HL-60 (cell line): ENCODE measurements around the gene RNF32.
"Not testable (repeated sequence)": the region's sequence is repeated elsewhere in the genome, so short reads cannot be mapped to it uniquely, and the experiment has no call there.

Source experiments
- DNase-seq, 2 experiments: peaks; one replicate each; pipeline ENCODE4 v3.0.0-alpha.2; 2010 to 2020; ENCODE audit warnings: low read depth in 1 of 2, low spot score in 1 of 2
- H3K27ac ChIP-seq: fragments of 250-450 bp; sonication (Bioruptor Pico); replicated peaks from 2 replicates; pipeline ENCODE4 v1.5.1; 2020; ENCODE audit warnings: mild to moderate bottlenecking, moderate library complexity
- H3K27me3 ChIP-seq: fragments of 250-450 bp; sonication (Bioruptor Pico); 2 replicates; pipeline ENCODE4 v1.5.1; 2021; ENCODE audit warnings: mild to moderate bottlenecking, moderate library complexity; ENCODE audit not compliant: insufficient read depth, poor library complexity, severe bottlenecking
- H3K4me3 ChIP-seq: replicated peaks from 2 replicates; pipeline ENCODE4 v1.5.1; 2011; ENCODE audit warnings: mild to moderate bottlenecking, control low read depth, low read length; ENCODE audit not compliant: insufficient read depth
- CTCF ChIP-seq: IDR thresholded peaks from one replicate; pipeline ENCODE4 v1.5.1; 2011; ENCODE audit warnings: low read length, control low read depth, inconsistent platforms; ENCODE audit not compliant: insufficient read depth
- GABPA ChIP-seq: IDR thresholded peaks from 2 replicates; pipeline ENCODE4 v1.6.1; 2012; ENCODE audit warnings: low read depth
- POLR2AphosphoS5 ChIP-seq: IDR thresholded peaks from 2 replicates; pipeline ENCODE4 v1.6.1; 2012; ENCODE audit warnings: low read depth
- REST ChIP-seq: IDR thresholded peaks from 2 replicates; pipeline ENCODE4 v1.6.1; 2012; ENCODE audit warnings: low read depth; ENCODE audit not compliant: insufficient replicate concordance
- SPI1 ChIP-seq: IDR thresholded peaks from 2 replicates; pipeline ENCODE4 v1.6.1; 2012; ENCODE audit warnings: low read depth, mild to moderate bottlenecking, borderline replicate concordance

The RNF32 gene

GRCh38 chr7:156617215-156617614, 23.4 kb upstream of the RNF32 start:
- DNase-seq: no peak
- no peak for TF ChIP-seq POLR2AphosphoS5
- TF ChIP-seq GABPA: no peak
- no peak for TF ChIP-seq CTCF
- TF ChIP-seq SPI1: no peak
- no peak for TF ChIP-seq REST
- Histone ChIP-seq H3K4me3 (no peak overlapping the region), H3K27ac (no peak overlapping the region), H3K27me3 (peaks cover 38% of the 10 kb centered on the region)

- no peak for DNase-seq
- H3K27me3 ChIP-seq: peaks cover 39% of the 10 kb centered on the region
- H3K4me3 ChIP-seq: no peak overlapping the region
- no peak overlapping the region for H3K27ac ChIP-seq
- TF ChIP-seq SPI1 (no peak), REST (no peak), CTCF (no peak), GABPA (no peak), POLR2AphosphoS5 (no peak)
Measured at GRCh38 chr7:156618078-156618779, 22.3 kb upstream of the RNF32 start.

GRCh38 chr7:156618780-156619367, 21.7 kb upstream of the RNF32 start:
- TF ChIP-seq REST: no peak
- TF ChIP-seq GABPA: no peak
- TF ChIP-seq CTCF: no peak
- no peak for TF ChIP-seq SPI1
- TF ChIP-seq POLR2AphosphoS5: no peak
- DNase-seq: no peak
- H3K27me3 ChIP-seq: peaks cover 38% of the 10 kb centered on the region
- no peak overlapping the region for H3K4me3 ChIP-seq
- no peak overlapping the region for H3K27ac ChIP-seq

- DNase-seq, H3K4me3 ChIP-seq, H3K27ac ChIP-seq: not testable (repeated sequence)
- peaks cover 38% of the 10 kb centered on the region for H3K27me3 ChIP-seq
Measured at GRCh38 chr7:156619488-156620290, 20.9 kb upstream of the RNF32 start.
